H1 (cell line): ENCODE data around the gene RASGRP4. TPM values are rescaled to one million over a fixed set of nuclear protein-coding genes. Genes with fewer than 3 reads are reported as not detected.
A peak's percentile ranks its signal among the peaks of the same experiment; 100 is the strongest.

ENCODE experiments used
- CTCF ChIA-PET: fragments of 300-600 bp; sonication (Branson Sonifier 250); formaldehyde crosslinking; loops from one replicate; lab custom pipeline; 2021; ENCODE audit not compliant: partially characterized antibody; lab: Charles Lee
- POLR2A ChIA-PET: fragments of 300-600 bp; sonication (Branson Sonifier 250); formaldehyde crosslinking; loops from one replicate; lab custom pipeline; 2021; ENCODE audit warnings: inconsistent platforms; ENCODE audit not compliant: partially characterized antibody; lab: Charles Lee
- DNase-seq, 2 experiments: peaks; one replicate each; pipeline versions ENCODE4 v3.0.0 to v3.0.0-alpha.2; 2010 to 2022; ENCODE audit warnings: low spot score in 2 of 2, low read depth in 1 of 2, mixed read lengths in 1 of 2
- FAIRE-seq: peaks from 2 replicates; lab custom pipeline; 2011; peaks lifted over from hg19 to GRCh38; lab: Jason Lieb, UNC
- H2AFZ ChIP-seq: 2 replicates; pipeline ENCODE4 v1.8.1; 2012; ENCODE audit warnings: low read length, inconsistent platforms
- H2AK5ac ChIP-seq: 2 replicates; pipeline ENCODE4 v1.6.1; 2013; ENCODE audit warnings: low read depth, low read length
- H2BK120ac ChIP-seq: replicated peaks from 2 replicates; pipeline ENCODE3; 2013; ENCODE audit warnings: low read depth, low read length, inconsistent platforms
- H2BK12ac ChIP-seq: 2 replicates; pipeline ENCODE4 v1.6.1; 2013; ENCODE audit warnings: low read depth, low read length
- H2BK15ac ChIP-seq: 2 replicates; pipeline ENCODE4 v1.6.1; 2013; ENCODE audit warnings: low read length
- H2BK20ac ChIP-seq: 2 replicates; pipeline ENCODE4 v1.6.1; 2013; ENCODE audit warnings: low read length
- H2BK5ac ChIP-seq: 2 replicates; pipeline ENCODE4 v1.6.1; 2013; ENCODE audit warnings: low read depth, low read length
- H3K14ac ChIP-seq: 2 replicates; pipeline ENCODE4 v1.6.1; 2013; ENCODE audit warnings: inconsistent platforms; ENCODE audit not compliant: insufficient read length
- H3K18ac ChIP-seq: 2 replicates; pipeline ENCODE4 v1.6.1; 2013; ENCODE audit warnings: low read length; ENCODE audit errors: extremely low read depth
- H3K23ac ChIP-seq: 2 replicates; pipeline ENCODE4 v1.6.1; 2013; ENCODE audit warnings: inconsistent platforms; ENCODE audit not compliant: insufficient read length
- H3K23me2 ChIP-seq: 2 replicates; pipeline ENCODE4 v1.6.1; 2013; ENCODE audit warnings: low read depth, low read length
- H3K27ac ChIP-seq: 2 replicates; pipeline ENCODE4 v1.6.1; 2011; ENCODE audit warnings: low read depth, low read length, inconsistent platforms
- H3K27me3 ChIP-seq, 4 experiments: replicated peaks in 1 of 4; 1 replicate in 1 of 4; 2 replicates in 3 of 4; pipeline versions ENCODE4 v1.6.1 to v1.8.1; 2011 to 2013; ENCODE audit warnings: low read length in 3 of 4, mild to moderate bottlenecking in 3 of 4, inconsistent platforms in 2 of 4, mixed read lengths in 2 of 4, moderate library complexity in 1 of 4; ENCODE audit not compliant: control insufficient read depth in 3 of 4, insufficient read depth in 3 of 4; ENCODE audit errors: extremely low read depth in 1 of 4
- H3K36me3 ChIP-seq, 4 experiments: 2 replicates each; pipeline versions ENCODE4 v1.6.1 to v1.8.1; 2011 to 2013; ENCODE audit warnings: mild to moderate bottlenecking in 4 of 4, low read length in 3 of 4, moderate library complexity in 2 of 4, control low read depth in 1 of 4, inconsistent platforms in 1 of 4; ENCODE audit not compliant: insufficient read depth in 4 of 4, control insufficient read depth in 2 of 4
- H3K4ac ChIP-seq: replicated peaks from 2 replicates; pipeline ENCODE3; 2013; ENCODE audit warnings: low read length, low read depth, mixed read lengths, inconsistent platforms; ENCODE audit not compliant: insufficient read length
- H3K4me1 ChIP-seq, 4 experiments: replicated peaks in 1 of 4; 1 replicate in 1 of 4; 2 replicates in 3 of 4; pipeline versions ENCODE4 v1.6.1 to v1.8.1; 2011 to 2013; ENCODE audit warnings: low read length in 3 of 4, inconsistent platforms in 2 of 4, mixed read lengths in 1 of 4; ENCODE audit not compliant: insufficient read depth in 4 of 4, control insufficient read depth in 3 of 4
- H3K4me2 ChIP-seq, 2 experiments: 2 replicates each; pipeline versions ENCODE4 v1.6.1 to v1.8.1; 2011 to 2013; ENCODE audit warnings: low read depth in 2 of 2, low read length in 2 of 2, control low read depth in 1 of 2, inconsistent platforms in 1 of 2, mild to moderate bottlenecking in 1 of 2; ENCODE audit not compliant: insufficient read depth in 1 of 2
- H3K4me3 ChIP-seq, 4 experiments: fragments of 200-600, 300-600 bp in 1 of 4; sonication (generic), shearing (Covaris generic), sonication (Bioruptor Twin) in 1 of 4; 2 replicates each; pipeline versions ENCODE4 v1.5.1 to v1.8.1; 2011 to 2016; ENCODE audit warnings: low read length in 4 of 4, low read depth in 3 of 4, control low read depth in 2 of 4, inconsistent platforms in 2 of 4, mild to moderate bottlenecking in 2 of 4, mixed read lengths in 1 of 4, moderate library complexity in 1 of 4; ENCODE audit not compliant: insufficient read depth in 2 of 4; ENCODE audit errors: extremely low read depth in 1 of 4
- H3K56ac ChIP-seq: replicated peaks from 2 replicates; pipeline ENCODE3; 2013; ENCODE audit warnings: low read depth, mild to moderate bottlenecking, mixed read lengths, low read length, inconsistent platforms; ENCODE audit not compliant: insufficient read length
- H3K79me1 ChIP-seq: 2 replicates; pipeline ENCODE4 v1.6.1; 2013; ENCODE audit warnings: low read depth, low read length, control low read depth
- H3K79me2 ChIP-seq, 2 experiments: 2 replicates each; pipeline versions ENCODE4 v1.6.1 to v1.8.1; 2012 to 2013; ENCODE audit warnings: low read length in 2 of 2, mild to moderate bottlenecking in 2 of 2, inconsistent platforms in 1 of 2; ENCODE audit not compliant: insufficient read depth in 2 of 2, control insufficient read depth in 1 of 2
- H3K9ac ChIP-seq, 4 experiments: replicated peaks in 1 of 4; 1 replicate in 1 of 4; 2 replicates in 3 of 4; pipeline versions ENCODE4 v1.6.1 to v1.8.1; 2011 to 2013; ENCODE audit warnings: low read depth in 3 of 4, low read length in 3 of 4, control low read depth in 2 of 4, mild to moderate bottlenecking in 2 of 4, moderate library complexity in 2 of 4, inconsistent platforms in 1 of 4; ENCODE audit errors: extremely low read depth in 1 of 4
- H3K9me3 ChIP-seq, 2 experiments: 2 replicates each; pipeline versions ENCODE4 v1.6.1 to v1.8.1; 2012 to 2013; ENCODE audit warnings: mild to moderate bottlenecking in 2 of 2, moderate library complexity in 2 of 2, control low read depth in 1 of 2, inconsistent platforms in 1 of 2, low read depth in 1 of 2, low read length in 1 of 2, mixed read lengths in 1 of 2; ENCODE audit not compliant: insufficient read depth in 2 of 2
- H4K20me1 ChIP-seq, 2 experiments: replicated peaks in 1 of 2; 2 replicates each; pipeline versions ENCODE3 to v1.8.1; 2011 to 2013; ENCODE audit warnings: inconsistent platforms in 2 of 2, low read length in 2 of 2, mild to moderate bottlenecking in 1 of 2; ENCODE audit not compliant: insufficient read depth in 2 of 2, control insufficient read depth in 1 of 2
- H4K5ac ChIP-seq: 2 replicates; pipeline ENCODE4 v1.6.1; 2013; ENCODE audit warnings: low read length, low read depth, mixed read lengths, inconsistent platforms; ENCODE audit not compliant: insufficient read length
- H4K8ac ChIP-seq: 2 replicates; pipeline ENCODE4 v1.8.0; 2013; ENCODE audit warnings: mild to moderate bottlenecking, moderate library complexity, low read length, inconsistent platforms; ENCODE audit not compliant: insufficient read depth; ENCODE audit errors: extremely low read depth
- H4K91ac ChIP-seq: replicated peaks from 2 replicates; pipeline ENCODE3; 2013; ENCODE audit warnings: low read length, mixed read lengths, inconsistent platforms; ENCODE audit not compliant: insufficient read length
- CBX5 ChIP-seq: fragments of 300-800, 300-1000 bp; sonication (generic); IDR thresholded peaks from 2 replicates; pipeline ENCODE4 v1.7.1; 2016; ENCODE audit warnings: antibody characterized with exemption, low read length, low read depth
- EGR1 ChIP-seq: IDR thresholded peaks from 2 replicates; pipeline ENCODE4 v1.6.1; 2011; ENCODE audit warnings: low read depth, low read length, borderline replicate concordance
- EZH2 ChIP-seq: fragments of 200-600 bp; sonication (generic); IDR thresholded peaks from 2 replicates; pipeline ENCODE4 v1.7.1; 2012; ENCODE audit warnings: low read depth, mild to moderate bottlenecking, moderate library complexity, low read length, inconsistent platforms; ENCODE audit not compliant: severe bottlenecking
- MAFK ChIP-seq: IDR thresholded peaks from 2 replicates; pipeline ENCODE4 v1.6.1; 2012; ENCODE audit warnings: low read depth, mild to moderate bottlenecking, improper control_type of control experiment, low read length
- POLR2A ChIP-seq, 2 experiments: IDR thresholded peaks; 1 replicate in 1 of 2; 2 replicates in 1 of 2; pipeline ENCODE4 v1.6.1; 2011; ENCODE audit warnings: low read depth in 2 of 2, low read length in 2 of 2, mild to moderate bottlenecking in 2 of 2; ENCODE audit errors: control extremely low read depth in 1 of 2
- RAD21 ChIP-seq, 2 experiments: IDR thresholded peaks in 1 of 2; conservative IDR thresholded peaks in 1 of 2; 2 replicates each; pipeline ENCODE4 v1.6.1; 2011; ENCODE audit warnings: low read depth in 2 of 2, low read length in 2 of 2, improper control_type of control experiment in 1 of 2, inconsistent platforms in 1 of 2, mild to moderate bottlenecking in 1 of 2, moderate library complexity in 1 of 2
- RFX5 ChIP-seq: IDR thresholded peaks from 2 replicates; pipeline ENCODE4 v1.6.1; 2011; ENCODE audit warnings: low read depth, low read length, improper control_type of control experiment, borderline replicate concordance
- SIN3A ChIP-seq, 2 experiments: IDR thresholded peaks in 1 of 2; conservative IDR thresholded peaks in 1 of 2; 2 replicates each; pipeline ENCODE4 v1.6.1; 2011 to 2012; ENCODE audit warnings: low read length in 2 of 2, improper control_type of control experiment in 1 of 2, low read depth in 1 of 2, mild to moderate bottlenecking in 1 of 2
- SIRT6 ChIP-seq: IDR thresholded peaks from one replicate; pipeline ENCODE4 v1.7.1; 2012; ENCODE audit warnings: low read length, inconsistent platforms
- SP2 ChIP-seq: IDR thresholded peaks from 2 replicates; pipeline ENCODE4 v1.6.1; 2012; ENCODE audit warnings: mild to moderate bottlenecking, low read length, inconsistent platforms
- TAF1 ChIP-seq: IDR thresholded peaks from 2 replicates; pipeline ENCODE4 v1.6.1; 2011; ENCODE audit warnings: mild to moderate bottlenecking, low read depth, low read length
- TBP ChIP-seq: IDR thresholded peaks from 2 replicates; pipeline ENCODE4 v1.6.1; 2011; ENCODE audit warnings: low read depth, low read length, improper control_type of control experiment
- WGBS, 2 experiments: shearing (Covaris generic) in 1 of 2; methylation state at CpG; one replicate each; pipeline versions ENCODE4 v1.1.6 to v1.1.7; 2013 to 2015; ENCODE audit warnings: low lambda C conversion rate in 2 of 2, mixed read lengths in 2 of 2, inconsistent platforms in 1 of 2, low coverage in 1 of 2, missing lambda C conversion rate in 1 of 2; ENCODE audit not compliant: insufficient replicate concordance in 2 of 2, insufficient coverage in 1 of 2, insufficient read length in 1 of 2; ENCODE audit errors: extremely low coverage in 1 of 2, missing lambda C conversion rate in 1 of 2; 5-methylcytosine and 5-hydroxymethylcytosine counted together
- polyA plus RNA-seq, 7 experiments: library from polyadenylated mRNA; depleted of rRNA in 3 of 7; stranded (reverse) in 5 of 7; unstranded in 2 of 7; fragments of >200 nt in 5 of 7; fragments of 200-250 nt in 2 of 7; gene quantifications; 1 replicate in 5 of 7; 2 replicates in 1 of 7; 4 replicates in 1 of 7; pipeline versions ENCODE4 v1.2.1 to v1.2.3, GENCODE V29; 2011 to 2013; ENCODE audit warnings: missing spikeins in 2 of 7, mixed read lengths in 2 of 7
- total RNA-seq: library from RNA; stranded (reverse); fragmentation: NEBNext Ultra II Directional; extraction: Animal tissue kit (Norgen Biotek cat#: 25700); gene quantifications from 2 replicates; pipeline ENCODE4 v1.2.1, GENCODE V29; 2021
- TF ChIP-seq, protein P1 (sequence below): IDR thresholded peaks from 2 replicates; pipeline ENCODE4 v1.6.1; 2012; ENCODE audit warnings: inconsistent platforms

The RASGRP4 gene
- total and polyA plus RNA-seq, 2 of the 8 experiments (the other 6 are each of a cell fraction or from before 2014, with no cell fraction given): 1.9 to 3.1 TPM

DNA sequence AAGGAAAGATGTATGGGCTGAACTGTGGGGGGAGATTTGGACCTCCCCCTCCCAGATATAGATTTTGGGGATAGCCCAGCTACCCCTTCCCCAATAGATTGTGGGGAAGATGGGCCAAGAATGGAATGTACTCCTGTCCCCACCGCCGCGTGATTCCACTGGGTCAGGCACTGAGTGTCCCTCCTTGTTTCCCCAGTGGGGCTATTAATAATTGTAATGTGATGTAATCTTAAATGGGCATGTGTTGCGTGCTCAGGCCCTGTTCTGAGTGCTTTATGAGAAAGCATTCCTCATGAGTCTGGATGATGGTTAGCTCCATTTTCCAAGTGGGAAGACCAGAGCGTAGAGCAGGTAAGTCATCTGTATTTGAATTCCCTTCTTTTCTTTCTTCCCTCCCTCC is 50.3 kb downstream of the RASGRP4 start:
- FAIRE-seq (no peak), DNase-seq (no peak)
- H4K91ac ChIP-seq: no peak overlapping the region
- no peak overlapping the region for H2BK120ac ChIP-seq
- 88% methylated on average over 5 of the region's 5 CpGs; no CpG with 5 or more reads in 1 of the 2 experiments for WGBS, 2 experiments
- H4K5ac ChIP-seq: no peak overlapping the region
- H2BK12ac ChIP-seq: no peak overlapping the region
- peaks cover 0 to 22% of the 10 kb centered on the region in 2 experiments; a peak in 2 of 4 replicates for H3K79me2 ChIP-seq
- H4K20me1 ChIP-seq: peaks cover 2 to 3% of the 10 kb centered on the region in 2 experiments
- no peak overlapping the region for H2BK20ac ChIP-seq
- CTCF ChIA-PET: interaction anchor here (0.6 to 5.7 kb wide), 7 partner anchors 9 to 522 kb away, joined by 3 to 37 read pairs (median 5); partner anchors contain the start of genes CATSPERG, FAM98C and KCNK6
- peak overlapping the region in 1 of 4 experiments; percentile 97; a peak in 1 of 7 replicates for H3K9ac ChIP-seq
- no peak overlapping the region for H2AFZ ChIP-seq
- H4K8ac ChIP-seq: no peak overlapping the region
- no peak overlapping the region for H3K56ac ChIP-seq
- H3K18ac ChIP-seq: no peak overlapping the region
- peaks cover 14% of the 10 kb centered on the region for H3K79me1 ChIP-seq
- no peak overlapping the region for H2BK15ac ChIP-seq
- no peaks in the 10 kb centered on the region for H3K27me3 ChIP-seq
- peaks cover 7% of the 10 kb centered on the region; the same call in 1 of the 2 replicates for H3K23me2 ChIP-seq
- H2AK5ac ChIP-seq: no peak overlapping the region
- H3K23ac ChIP-seq: no peak overlapping the region
- H3K4me3 ChIP-seq: peak overlapping the region; percentile 85 to 96 (median 90); a peak in 6 of 8 replicates
- H2BK5ac ChIP-seq: no peak overlapping the region
- no peak overlapping the region for H3K27ac ChIP-seq
- H3K9me3 ChIP-seq: no peaks in the 10 kb centered on the region
- H3K36me3 ChIP-seq: peaks cover under 1 to 6% (median 3%) of the 10 kb centered on the region in 4 experiments; a peak in 6 of 8 replicates
- peaks cover 0 to 6% (median 3%) of the 10 kb centered on the region in 4 experiments; a peak in 3 of 7 replicates for H3K4me1 ChIP-seq
- H3K4ac ChIP-seq: no peak overlapping the region
- H3K4me2 ChIP-seq: peak overlapping the region; percentile 73 to 100
- no peak overlapping the region for H3K14ac ChIP-seq
- POLR2A ChIA-PET: interaction anchor here (0.9 to 3.8 kb wide), 7 partner anchors 8 to 131 kb away, joined by 3 to 35 read pairs (median 6); partner anchors contain the start of genes GGN, SPINT2 and SPRED3
- TF ChIP-seq, protein P1, sequence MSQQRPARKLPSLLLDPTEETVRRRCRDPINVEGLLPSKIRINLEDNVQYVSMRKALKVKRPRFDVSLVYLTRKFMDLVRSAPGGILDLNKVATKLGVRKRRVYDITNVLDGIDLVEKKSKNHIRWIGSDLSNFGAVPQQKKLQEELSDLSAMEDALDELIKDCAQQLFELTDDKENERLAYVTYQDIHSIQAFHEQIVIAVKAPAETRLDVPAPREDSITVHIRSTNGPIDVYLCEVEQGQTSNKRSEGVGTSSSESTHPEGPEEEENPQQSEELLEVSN: no peak
- TF ChIP-seq SIRT6 (no peak), RFX5 (no peak), RAD21 (IDR thresholded peaks at IDR 0.05 in 1 of 2, conservative IDR thresholded peaks at IDR 0.05 in 1 of 2; ENCODE audit: low read depth in 2 of 2, low read length in 2 of 2) (no peak), TBP (no peak), CBX5 (no peak), EZH2 (no peak), TAF1 (no peak), EGR1 (no peak), SP2 (no peak), MAFK (no peak), SIN3A (conservative IDR thresholded peaks at IDR 0.05 in 1 of 2, IDR thresholded peaks at IDR 0.05 in 1 of 2; ENCODE audit: low read depth in 1 of 2, low read length in 2 of 2) (no peak), POLR2A (IDR thresholded peaks at IDR 0.05; ENCODE audit: control extremely low read depth in 1 of 2, low read depth in 2 of 2, low read length in 2 of 2) (no peak)
